ENCODE measurements around the gene SMIM17. TPM values are rescaled to one million over a fixed set of nuclear protein-coding genes. Genes with fewer than 3 reads are reported as not detected.
"Not testable (repeated sequence)": the region's sequence is repeated elsewhere in the genome, so short reads cannot be mapped to it uniquely, and the experiment has no call there.

Gene SMIM17
- total RNA-seq, 1 donor from 2014 or later = 0.27 TPM

- intact Hi-C loops (cut with micrococcal nuclease) = no loop called here
Measured at GRCh38 chr19:56654151-56654550, 11.2 kb downstream of the SMIM17 start.

- intact Hi-C loops (cut with micrococcal nuclease) = loop anchor here (5.0 kb wide), 1 partner anchor 393 kb away; no protein-coding TSS in a partner anchor
Measured at GRCh38 chr19:56660381-56661107, 17.6 kb downstream of the SMIM17 start.

- intact Hi-C loops (cut with micrococcal nuclease) = loop anchor here (5.0 kb wide), 1 partner anchor 394 kb away; no protein-coding TSS in a partner anchor
Measured at GRCh38 chr19:56661248-56661647, 18.3 kb downstream of the SMIM17 start.

- intact Hi-C loops (cut with micrococcal nuclease) = loop anchor here (5.0 kb wide), 1 partner anchor 397 kb away; no protein-coding TSS in a partner anchor
Measured at GRCh38 chr19:56663931-56664500, 21.1 kb downstream of the SMIM17 start.

GRCh38 chr19:56664511-56664910, 21.6 kb downstream of the SMIM17 start:
- intact Hi-C loops (cut with micrococcal nuclease) = loop anchor here (5.0 kb wide), 1 partner anchor 397 kb away; no protein-coding TSS in a partner anchor

GRCh38 chr19:56667311-56667870, 24.4 kb downstream of the SMIM17 start:
- intact Hi-C loops (cut with micrococcal nuclease) = no loop called here

- intact Hi-C loops (cut with micrococcal nuclease) = no loop called here
Measured at GRCh38 chr19:56668676-56669075, 25.7 kb downstream of the SMIM17 start.

GRCh38 chr19:56670401-56670960, 27.5 kb downstream of the SMIM17 start:
- intact Hi-C loops (cut with micrococcal nuclease) = no loop called here

GRCh38 chr19:56670961-56671612, 28.1 kb downstream of the SMIM17 start:
- intact Hi-C loops (cut with micrococcal nuclease) = no loop called here

- intact Hi-C loops (cut with micrococcal nuclease) = no loop called here
Measured at GRCh38 chr19:56671613-56671994, 28.6 kb downstream of the SMIM17 start, which contains the start of gene ZNF835. TSS of gene ZNF835 (minus strand) at chr19:56671757. CDS start at chr19:56665198, 6,559 bp downstream.

GRCh38 chr19:56672610-56673009, 29.7 kb downstream of the SMIM17 start:
- intact Hi-C loops (cut with micrococcal nuclease) = not testable (repeated sequence)

GRCh38 chr19:56678205-56678604, 35.2 kb downstream of the SMIM17 start:
- intact Hi-C loops (cut with micrococcal nuclease) = no loop called here

- intact Hi-C loops (cut with micrococcal nuclease) = no loop called here
Measured at GRCh38 chr19:56681702-56682101, 38.7 kb downstream of the SMIM17 start.

GRCh38 chr19:56683116-56683515, 40.2 kb downstream of the SMIM17 start:
- intact Hi-C loops (cut with micrococcal nuclease) = no loop called here

- intact Hi-C loops (cut with micrococcal nuclease) = no loop called here
Measured at GRCh38 chr19:56687031-56687430, 44.1 kb downstream of the SMIM17 start.

- intact Hi-C loops (cut with micrococcal nuclease) = no loop called here
Measured at GRCh38 chr19:56689198-56689597, 46.2 kb downstream of the SMIM17 start.

- intact Hi-C loops (cut with micrococcal nuclease) = no loop called here
Measured at GRCh38 chr19:56690670-56691069, 47.7 kb downstream of the SMIM17 start.

GRCh38 chr19:56692206-56692895, 49.4 kb downstream of the SMIM17 start:
- intact Hi-C loops (cut with micrococcal nuclease) = no loop called here

- intact Hi-C loops (cut with micrococcal nuclease) = no loop called here
Measured at GRCh38 chr19:56699552-56699951, 56.6 kb downstream of the SMIM17 start.

GRCh38 chr19:56701895-56702294, 58.9 kb downstream of the SMIM17 start:
- intact Hi-C loops (cut with micrococcal nuclease) = no loop called here

GRCh38 chr19:56705939-56706338, 63.0 kb downstream of the SMIM17 start:
- intact Hi-C loops (cut with micrococcal nuclease) = no loop called here

All from T-helper 1 cell treated with Interleukin-12 subunit alpha and Interleukin-12 subunit beta and Interleukin-4 antibody, amounts not matched to agents 30 ng/mL and 1 ng/mL, for 36 hours (primary cell).